Measurements from ENCODE around the gene CEP170B.

DNA sequence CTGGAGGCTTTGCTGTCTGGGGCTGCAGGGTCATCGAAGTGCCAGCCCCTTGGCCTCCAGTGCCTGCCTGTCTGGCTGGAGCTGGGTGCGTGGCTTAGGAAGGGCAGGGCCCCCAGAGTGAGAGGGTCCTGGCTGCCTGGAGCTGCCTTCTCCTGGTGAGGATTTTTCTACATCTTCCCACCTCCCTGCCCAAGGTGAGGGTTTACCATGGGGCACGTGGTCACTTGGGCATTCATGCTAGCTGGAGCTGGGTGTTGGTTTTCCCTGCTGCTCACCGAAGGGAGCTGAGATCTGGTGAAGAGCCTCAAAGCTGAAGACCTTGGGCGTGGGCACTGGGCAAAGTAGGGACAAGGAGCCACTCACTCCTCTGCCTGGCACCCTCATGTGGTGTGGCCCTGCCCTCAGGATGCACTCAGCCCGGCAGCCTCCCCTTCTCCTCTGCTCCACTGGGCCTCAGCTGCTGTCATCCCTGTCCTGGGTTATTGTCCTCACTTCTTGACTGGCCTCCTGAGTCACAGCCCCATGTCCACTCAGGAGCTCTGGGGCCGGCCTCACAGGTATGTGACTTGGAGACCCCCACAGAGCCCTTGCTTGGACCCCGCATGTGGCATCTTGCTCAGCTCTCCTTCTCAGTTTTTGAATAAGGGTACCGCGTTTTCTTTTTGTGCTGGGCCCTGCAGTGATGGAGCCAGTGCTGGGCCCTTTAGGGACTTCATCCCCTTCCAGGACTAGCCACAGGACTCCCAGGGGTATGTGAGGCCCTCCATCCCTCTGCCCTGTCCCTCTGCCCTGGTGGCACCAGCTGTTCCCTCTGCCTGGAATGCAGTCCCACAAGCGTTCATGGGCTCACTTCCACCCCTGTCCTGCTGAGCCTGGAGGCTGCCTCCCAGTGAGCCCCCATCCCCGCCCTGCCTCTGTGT is 1.6 kb downstream of the CEP170B start:
- TF ChIP-seq CTCF (IDR thresholded peaks at IDR 0.05) (no peak), POLR2A (IDR thresholded peaks at IDR 0.05) (no peak)

All from testis (tissue), 2 donors.